GM18951 (cell line): ENCODE data around the gene IGLL5.
"Not testable (repeated sequence)": the region's sequence is repeated elsewhere in the genome, so short reads cannot be mapped to it uniquely, and the experiment has no call there.

Source experiments
- POLR2A ChIP-seq: IDR thresholded peaks from 4 replicates; pipeline ENCODE4 v1.6.1; 2011; ENCODE audit warnings: mild to moderate bottlenecking; ENCODE audit not compliant: insufficient read length, insufficient read depth; ENCODE audit errors: extremely low read depth
- in situ Hi-C: fragments of 300-500 bp; cut with MboI; formaldehyde crosslinking; loops from one replicate; pipeline ENCODE4 v1.12.0; 2022; ENCODE audit warnings: low sequenced_read_pairs, mixed read lengths, inconsistent platforms; ENCODE audit not compliant: unreplicated experiment

The IGLL5 gene

GRCh38 chr22:22904736-22905135 lies 17.1 kb downstream of the IGLL5 start:
- in situ Hi-C loops: not testable (repeated sequence)
- peak; percentile 10 for TF ChIP-seq POLR2A

- in situ Hi-C loops: not testable (repeated sequence)
Observed at GRCh38 chr22:22906391-22906790, 18.8 kb downstream of the IGLL5 start.

GRCh38 chr22:22906907-22907550 lies 19.4 kb downstream of the IGLL5 start:
- in situ Hi-C loops: no loop called here
- TF ChIP-seq POLR2A: peak; percentile 42

- no peak for TF ChIP-seq POLR2A
- in situ Hi-C loops: no loop called here
Observed at GRCh38 chr22:22907551-22908494, 20.2 kb downstream of the IGLL5 start.

GRCh38 chr22:22908495-22908861 lies 20.9 kb downstream of the IGLL5 start:
- TF ChIP-seq POLR2A: no peak
- in situ Hi-C loops: no loop called here

- no peak for TF ChIP-seq POLR2A
Observed at GRCh38 chr22:22908941-22909604, 21.5 kb downstream of the IGLL5 start.

GRCh38 chr22:22909605-22910271 lies 22.1 kb downstream of the IGLL5 start:
- in situ Hi-C loops: no loop called here
- no peak for TF ChIP-seq POLR2A

More at GRCh38 chr22:22908941-22909604, 21.5 kb downstream of the IGLL5 start:
- in situ Hi-C loops: no loop called here

- in situ Hi-C loops: no loop called here
- TF ChIP-seq POLR2A: no peak
Observed at GRCh38 chr22:22910272-22911240, 22.9 kb downstream of the IGLL5 start.

- no peak for TF ChIP-seq POLR2A
- in situ Hi-C loops: no loop called here
Observed at GRCh38 chr22:22911327-22912134, 23.9 kb downstream of the IGLL5 start.

GRCh38 chr22:22912135-22912987 lies 24.7 kb downstream of the IGLL5 start:
- in situ Hi-C loops: no loop called here
- no peak for TF ChIP-seq POLR2A

GRCh38 chr22:22912988-22913253 lies 25.3 kb downstream of the IGLL5 start:
- in situ Hi-C loops: no loop called here
- no peak for TF ChIP-seq POLR2A
